Activated CD4-positive, alpha-beta T cell treated with anti-CD3 and anti-CD28 coated beads, Interleukin-2, amount 50 U/mL, for 1 hour (primary cell): ENCODE data around the gene NCEH1.
"Not testable (repeated sequence)": the region's sequence is repeated elsewhere in the genome, so short reads cannot be mapped to it uniquely, and the experiment has no call there.

Source experiments
- DNase-seq: peaks from one replicate; pipeline ENCODE4 v3.0.0-alpha.2; 2020

The NCEH1 gene

DNA sequence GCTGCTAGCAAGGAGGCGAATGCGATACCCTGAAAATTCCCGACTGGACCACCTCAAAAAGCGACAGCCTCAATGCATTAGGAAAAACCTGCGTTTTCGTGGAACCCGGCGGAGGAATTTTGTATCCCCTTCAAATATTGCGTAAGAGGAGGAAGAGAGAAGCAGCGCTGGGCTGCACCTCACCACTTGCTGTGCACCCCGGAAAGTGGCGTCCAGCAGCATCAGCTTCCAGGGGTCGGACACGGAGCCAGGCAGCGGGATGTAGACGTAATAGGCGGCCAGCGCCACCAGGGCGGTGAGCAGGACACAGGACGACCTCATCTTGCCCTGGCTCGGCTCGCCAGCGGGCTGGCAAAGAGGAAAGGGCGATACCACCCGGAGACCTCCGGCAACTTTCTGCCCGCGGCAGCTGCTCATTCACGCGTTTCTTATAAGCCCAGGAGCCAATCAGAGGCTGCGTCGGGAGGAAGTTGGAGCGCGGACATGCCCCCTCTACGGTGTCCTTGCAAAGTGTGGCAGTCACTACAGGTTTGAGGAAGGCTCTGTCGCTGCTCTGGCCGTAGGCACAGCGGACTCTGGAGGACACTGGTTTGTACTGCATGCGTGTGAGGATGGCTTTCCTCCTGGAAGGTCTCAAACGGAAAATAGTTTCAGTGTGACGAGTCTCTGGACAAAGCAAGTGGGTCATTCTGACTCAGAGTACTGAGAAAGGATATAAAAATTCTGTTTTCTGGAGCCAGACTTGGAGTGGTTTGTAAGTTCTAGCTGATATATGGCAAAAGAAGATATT, at the start of gene NCEH1:
TSS of gene NCEH1 (minus strand) at position 404 of the 790 bp plus-strand sequence. CDS start at position 321, 83 bp downstream.
- peak; percentile 55 for DNase-seq

DNA sequence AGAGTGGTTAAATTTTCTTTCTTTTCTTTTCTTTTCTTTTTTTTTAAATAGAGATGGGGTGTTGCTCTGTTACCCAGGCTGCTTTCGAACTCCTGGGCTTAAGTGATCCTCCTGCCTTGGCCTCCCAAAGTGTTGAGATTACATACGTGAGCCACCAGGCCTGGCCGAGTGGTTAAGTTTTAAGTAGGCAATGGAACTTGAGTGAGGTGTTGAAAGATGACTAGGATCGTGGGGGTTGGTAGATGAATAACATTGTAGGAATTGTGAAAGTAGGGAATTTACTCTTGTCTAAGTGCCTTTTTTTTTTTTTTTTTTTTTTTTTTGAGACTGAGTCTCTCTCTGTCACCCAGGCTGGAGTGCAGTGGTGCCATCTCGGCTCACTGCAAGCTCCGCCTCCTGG, 49.5 kb upstream of the NCEH1 start:
- not testable (repeated sequence) for DNase-seq

DNA sequence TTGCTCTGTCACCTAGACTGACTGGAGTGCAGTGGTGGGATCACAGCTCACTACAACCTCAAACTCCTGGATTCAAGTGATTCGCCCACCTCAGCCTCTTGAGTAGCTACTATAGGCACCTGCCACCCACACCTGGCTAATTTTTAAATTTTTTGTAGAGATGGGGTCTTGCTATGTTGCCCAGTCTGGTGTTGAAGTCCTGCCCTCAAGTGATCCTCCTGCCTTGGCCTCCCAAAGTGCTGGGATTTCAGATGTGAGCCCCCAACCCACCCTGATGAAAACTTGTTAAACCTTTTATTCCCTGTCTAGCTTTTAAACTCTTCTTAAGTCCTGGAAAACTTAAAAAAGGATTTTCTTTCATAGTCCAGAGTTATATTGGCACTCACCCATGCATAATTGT, 42.3 kb upstream of the NCEH1 start:
- DNase-seq: no peak

- DNase-seq: no peak
These were observed 41.8 kb upstream of the NCEH1 start for GRCh38 chr3:172752651-172753050.

GRCh38 chr3:172751175-172751704, 40.4 kb upstream of the NCEH1 start:
- peak; percentile 1 for DNase-seq

DNA sequence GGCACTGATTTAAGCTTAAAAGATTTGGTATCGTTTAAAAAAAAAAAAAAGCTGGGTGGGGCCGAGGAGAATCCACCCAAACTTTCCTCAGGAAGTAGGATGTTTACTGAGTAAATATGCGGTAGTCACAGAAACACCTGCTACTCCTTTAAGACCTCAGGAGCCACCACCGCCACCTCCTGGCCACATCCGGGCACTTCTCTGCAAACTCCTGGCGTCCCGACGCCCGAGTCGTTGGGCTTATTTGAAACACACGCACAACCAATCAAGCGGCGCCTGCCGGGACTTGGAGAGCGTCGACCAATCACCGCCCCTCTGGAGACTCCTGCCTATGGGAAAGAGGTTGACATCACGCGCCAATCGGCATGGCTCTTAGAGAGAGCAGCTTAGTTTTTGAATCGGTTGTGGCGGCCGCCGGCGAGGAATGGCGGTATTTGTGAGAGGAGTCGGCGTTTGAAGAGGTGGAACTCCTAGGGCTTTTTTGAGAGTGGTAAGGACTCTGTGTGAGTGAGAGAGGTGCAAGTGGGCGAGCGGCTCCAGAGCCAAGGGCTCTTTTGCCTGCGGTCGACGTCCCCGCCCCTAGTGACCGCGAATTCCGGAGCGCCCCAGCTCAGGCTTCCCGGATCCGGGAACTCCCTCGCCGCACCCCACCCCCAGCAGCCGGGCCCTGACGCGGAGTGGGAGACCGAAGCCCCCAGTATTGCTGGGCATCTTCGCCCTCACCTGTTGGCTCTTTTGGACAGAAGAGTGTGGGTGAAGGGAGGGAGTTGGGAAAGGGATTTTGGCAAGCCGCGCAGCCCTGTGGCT, 39.7 kb upstream of the NCEH1 start, which contains the start of gene ECT2:
TSS of gene ECT2 (plus strand) at position 359 of the 807 bp plus-strand sequence. CDS start 3,805 bp downstream, outside the sequence.
- peak; percentile 97 for DNase-seq

DNA sequence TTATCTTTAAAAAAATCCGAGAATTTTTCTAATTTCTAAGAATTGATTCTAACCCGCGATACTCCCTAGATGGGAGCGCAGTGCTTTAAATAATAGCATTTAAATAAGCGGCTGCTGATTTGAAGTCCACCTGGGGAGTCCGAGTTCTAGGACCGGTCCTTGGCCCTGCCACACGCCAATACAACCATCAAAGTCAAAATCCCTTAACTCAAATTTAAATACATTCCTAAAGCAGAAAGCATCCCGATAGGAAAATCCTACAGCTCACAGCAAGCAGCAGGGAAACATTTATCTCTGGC, 39.2 kb upstream of the NCEH1 start:
- DNase-seq: no peak

DNA sequence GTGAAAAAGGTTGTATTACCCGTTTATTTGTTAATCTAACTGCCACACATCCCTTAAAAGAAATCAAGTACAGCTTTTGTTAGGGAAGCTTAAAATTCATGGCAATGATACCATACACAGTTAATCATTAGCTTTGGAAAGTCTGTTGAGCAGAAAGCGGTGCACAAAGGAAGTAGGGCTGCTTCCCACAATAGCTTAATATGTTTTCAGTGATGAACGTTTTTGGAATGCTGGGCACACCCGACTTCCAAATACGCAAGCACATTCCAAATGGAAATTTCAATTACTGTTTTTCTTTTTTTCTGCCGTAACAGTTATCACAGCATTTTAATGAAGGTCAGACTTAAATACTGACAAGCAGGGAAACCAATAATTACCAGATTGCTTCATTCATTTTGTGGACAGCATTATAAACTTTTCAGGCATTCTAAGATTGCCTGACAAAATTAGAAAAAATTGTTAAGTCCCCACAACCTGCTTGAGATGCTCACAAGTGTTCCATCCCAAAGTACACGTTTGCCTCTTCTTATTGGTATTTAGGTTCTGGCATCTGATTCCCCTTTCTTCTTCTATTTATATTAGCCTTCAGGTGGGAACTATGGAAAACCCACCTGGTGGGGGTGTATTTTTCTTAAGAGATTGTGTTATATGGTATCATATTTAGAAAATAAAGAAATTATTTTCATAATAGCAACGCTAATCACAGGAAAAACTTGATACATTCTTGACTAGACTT, 38.5 kb upstream of the NCEH1 start:
- DNase-seq: no peak

- DNase-seq: no peak
These were observed 35.6 kb upstream of the NCEH1 start for GRCh38 chr3:172746475-172746874.

- no peak for DNase-seq
These were observed 28.6 kb upstream of the NCEH1 start for GRCh38 chr3:172739462-172739861.

- no peak for DNase-seq
These were observed 24.1 kb upstream of the NCEH1 start for GRCh38 chr3:172735014-172735413.

DNA sequence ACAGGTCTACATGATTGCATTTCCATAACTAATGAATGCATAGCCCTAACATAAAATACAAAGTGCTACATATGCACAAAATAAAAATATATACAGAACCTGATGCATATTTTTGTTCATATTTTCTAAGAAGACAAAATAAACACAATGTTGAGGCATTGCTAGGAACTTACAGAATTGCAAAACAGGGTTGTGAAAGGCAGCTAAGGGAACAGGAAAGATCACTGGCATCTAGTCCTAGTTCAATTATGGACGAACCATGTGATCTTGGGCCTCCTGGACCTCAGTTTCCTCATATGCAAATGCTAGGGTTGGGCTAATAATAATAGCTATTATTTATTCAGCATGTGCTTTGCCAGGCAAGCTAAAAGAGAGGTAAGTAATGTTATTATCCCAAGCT, 15.5 kb upstream of the NCEH1 start:
- no peak for DNase-seq

DNA sequence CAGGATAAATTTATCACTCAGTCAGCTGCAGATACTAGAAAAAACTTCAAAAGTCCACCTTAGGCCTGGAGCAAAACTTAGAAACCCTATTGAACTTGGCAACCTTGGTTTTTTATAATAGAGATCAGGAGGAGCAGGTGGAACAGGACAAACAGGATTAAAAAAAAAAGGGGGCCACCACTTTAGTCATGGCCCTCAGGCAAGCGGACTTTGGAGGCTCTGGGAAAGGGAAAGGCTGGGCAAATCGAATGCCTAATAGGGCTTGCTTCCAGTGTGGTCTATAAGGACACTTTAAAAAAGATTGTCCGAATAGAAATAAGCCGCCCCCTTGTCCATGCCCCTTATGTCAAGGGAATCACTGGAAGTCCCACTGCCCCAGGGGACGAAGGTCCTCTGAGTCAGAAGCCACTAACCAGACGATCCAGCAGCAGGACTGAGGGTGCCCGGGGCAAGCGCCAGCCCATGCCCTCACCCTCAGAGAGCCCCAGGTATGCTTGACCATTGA, 11.7 kb upstream of the NCEH1 start:
- not testable (repeated sequence) for DNase-seq

DNA sequence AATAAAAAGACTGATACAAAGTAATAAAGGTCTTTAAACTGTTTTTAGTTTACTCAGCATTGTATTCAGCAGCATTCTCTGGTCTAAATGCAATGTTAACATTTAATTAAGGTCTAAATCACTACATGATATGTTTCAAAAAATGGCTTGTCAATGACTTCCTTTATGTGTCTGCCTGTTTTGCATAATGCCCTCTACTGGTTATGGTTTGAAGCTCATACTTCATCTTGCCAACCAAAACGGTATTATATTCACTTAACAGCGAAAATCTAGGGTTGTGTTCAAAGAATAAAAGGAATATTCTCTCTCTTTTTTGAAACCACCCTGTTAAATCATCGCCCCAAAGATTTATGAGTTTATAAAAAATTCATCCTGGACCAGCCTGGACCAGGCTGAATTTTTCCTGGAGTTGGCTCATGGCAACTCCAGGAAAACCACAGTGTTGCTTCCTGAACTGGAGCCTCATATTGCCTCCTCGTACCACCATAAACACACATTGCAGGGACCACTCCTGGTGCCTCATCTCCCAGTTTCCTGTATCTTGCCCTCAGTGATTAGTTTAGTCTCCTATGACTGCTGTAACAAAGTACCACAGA, 6.7 kb upstream of the NCEH1 start:
- no peak for DNase-seq

DNA sequence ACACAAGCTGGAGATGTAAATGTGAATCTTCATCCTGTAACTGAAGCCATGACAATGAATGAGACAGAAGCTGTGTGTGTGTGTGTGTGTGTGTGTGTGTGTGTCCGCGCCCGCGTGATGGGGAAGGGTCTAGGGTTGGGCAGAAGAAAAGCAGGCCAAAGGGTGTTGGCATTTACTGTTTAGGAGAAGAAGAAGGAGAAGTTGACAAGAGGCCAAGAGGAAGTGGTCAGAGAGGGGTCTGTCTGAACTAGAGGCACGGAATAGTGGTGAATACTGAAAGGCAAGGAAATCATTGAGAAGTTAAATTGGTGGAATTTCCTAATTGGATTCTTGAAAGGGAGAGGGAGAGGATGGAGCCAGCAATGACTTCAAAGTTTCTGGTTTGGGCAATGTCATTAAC, 5.6 kb upstream of the NCEH1 start:
- DNase-seq: no peak

GRCh38 chr3:172713316-172713715, 2.4 kb upstream of the NCEH1 start:
- DNase-seq: no peak

GRCh38 chr3:172711454-172711795, 558 bp upstream of the NCEH1 start:
- no peak for DNase-seq

DNA sequence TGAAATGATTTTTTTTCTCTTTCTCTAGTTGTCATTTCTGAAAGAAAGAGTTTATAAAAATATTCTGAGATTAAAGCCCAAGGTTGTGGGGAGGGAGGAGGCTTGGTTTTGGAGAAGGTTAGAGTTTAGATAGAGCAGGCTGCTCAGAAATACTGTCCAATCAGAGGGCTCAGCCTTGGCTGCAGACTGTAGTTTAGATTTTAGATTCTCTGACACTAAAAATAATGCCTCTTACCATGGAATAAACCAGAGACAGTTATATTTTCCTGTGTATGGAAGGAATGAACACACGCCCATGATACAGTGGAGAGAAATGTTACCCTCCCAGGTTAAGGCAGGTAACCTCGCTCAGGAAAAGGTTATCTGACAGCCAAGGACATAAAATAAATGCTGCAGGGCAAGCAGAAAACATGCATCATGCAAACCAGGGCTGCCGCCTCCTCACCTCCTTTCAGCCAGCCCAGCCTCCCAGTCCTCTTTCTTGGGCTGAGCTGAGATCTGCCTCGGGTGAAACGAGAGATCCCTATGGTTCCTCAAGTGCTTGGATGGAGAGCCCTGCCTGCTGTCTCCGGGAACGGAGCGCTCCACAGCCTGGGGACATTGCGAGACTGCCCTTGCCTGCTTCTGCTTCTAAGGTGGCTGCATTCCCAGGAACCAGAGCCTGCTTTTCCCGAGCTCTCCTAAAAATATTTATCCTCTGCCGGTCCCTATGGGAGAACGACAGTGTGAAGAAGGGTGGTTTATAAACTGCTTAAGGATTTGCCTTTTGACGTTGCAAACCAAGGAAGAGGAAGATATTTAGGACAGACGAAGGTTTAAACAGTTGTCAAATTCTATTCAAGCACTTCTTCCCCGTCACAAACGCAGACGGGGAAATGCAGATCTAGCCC, 848 bp downstream of the NCEH1 start:
- no peak for DNase-seq

GRCh38 chr3:172708921-172709773, 1.7 kb downstream of the NCEH1 start:
- DNase-seq: no peak

GRCh38 chr3:172707967-172708366, 2.9 kb downstream of the NCEH1 start:
- DNase-seq: no peak

DNA sequence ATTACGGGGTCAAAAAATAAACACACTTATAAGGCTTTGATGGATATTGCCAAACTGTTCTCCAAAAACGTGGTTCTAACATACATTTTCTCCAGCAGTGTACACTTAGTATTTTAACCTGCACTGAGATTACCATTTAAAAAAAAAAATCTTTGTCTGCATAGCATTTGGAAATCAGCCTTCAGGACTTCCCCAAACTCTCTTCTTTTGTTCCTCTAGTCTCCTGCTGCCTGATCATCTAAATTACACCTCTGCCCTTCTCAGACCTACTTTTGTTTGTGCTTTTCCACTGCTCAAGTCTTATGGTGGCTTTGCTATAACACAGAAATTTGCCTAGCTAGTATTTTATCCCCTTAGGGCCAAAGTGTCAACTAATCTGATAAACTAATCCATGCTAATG, 3.8 kb downstream of the NCEH1 start:
- no peak for DNase-seq
